Measurements from ENCODE around the gene CD4.
"Not testable (repeated sequence)": the region's sequence is repeated elsewhere in the genome, so short reads cannot be mapped to it uniquely, and the experiment has no call there.

CD4 gene

DNA sequence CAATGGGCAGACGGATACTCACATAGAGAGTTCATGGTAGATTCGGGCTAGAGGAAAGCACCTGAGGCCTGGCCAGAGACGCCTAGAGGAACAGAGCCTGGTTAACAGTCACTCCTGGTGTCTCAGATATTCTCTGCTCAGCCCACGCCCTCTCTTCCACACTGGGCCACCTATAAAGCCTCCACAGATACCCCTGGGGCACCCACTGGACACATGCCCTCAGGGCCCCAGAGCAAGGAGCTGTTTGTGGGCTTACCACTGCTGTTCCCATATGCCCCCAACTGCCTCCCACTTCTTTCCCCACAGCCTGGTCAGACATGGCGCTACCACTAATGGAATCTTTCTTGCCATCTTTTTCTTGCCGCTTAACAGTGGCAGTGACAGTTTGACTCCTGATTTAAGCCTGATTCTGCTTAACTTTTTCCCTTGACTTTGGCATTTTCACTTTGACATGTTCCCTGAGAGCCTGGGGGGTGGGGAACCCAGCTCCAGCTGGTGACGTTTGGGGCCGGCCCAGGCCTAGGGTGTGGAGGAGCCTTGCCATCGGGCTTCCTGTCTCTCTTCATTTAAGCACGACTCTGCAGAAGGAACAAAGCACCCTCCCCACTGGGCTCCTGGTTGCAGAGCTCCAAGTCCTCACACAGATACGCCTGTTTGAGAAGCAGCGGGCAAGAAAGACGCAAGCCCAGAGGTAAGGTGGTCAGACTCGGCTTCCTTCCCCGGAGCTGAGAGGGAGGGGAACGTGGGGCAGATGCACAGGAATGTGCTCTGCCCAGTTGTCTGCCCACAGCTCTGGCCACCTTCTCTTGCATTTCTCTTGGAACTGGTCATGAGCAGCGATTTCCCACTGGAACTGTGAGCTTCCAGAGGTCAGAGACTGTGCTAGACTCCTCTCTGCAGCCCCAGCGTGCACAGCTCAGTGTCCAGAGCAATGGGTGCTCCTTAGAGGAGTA is at the start of gene CD4:
TSS of gene CD4 (plus strand) at position 557 of the 953 bp plus-strand sequence. CDS start 10,611 bp downstream, outside the sequence.
- Histone ChIP-seq H3K36me3 (ENCODE audit: control insufficient read depth, insufficient read depth, low read length, severe bottlenecking) (no peaks in the 10 kb centered on the region), H3K9ac (ENCODE audit: low read length) (no peak within 1 kb of the TSS), H3K27me3 (replicated peaks; ENCODE audit: control insufficient read depth, insufficient read depth, low read length) (peaks cover 27% of the 10 kb centered on the region), H3K4me3 (ENCODE audit: low read length) (no peak within 1 kb of the TSS), H3K4me1 (ENCODE audit: control insufficient read depth, insufficient read depth, low read length) (no peaks in the 10 kb centered on the region), H3K9me3 (ENCODE audit: control insufficient read depth, low read length) (no peaks in the 10 kb centered on the region)
- no peak for DNase-seq (ENCODE audit: low read depth)

DNA sequence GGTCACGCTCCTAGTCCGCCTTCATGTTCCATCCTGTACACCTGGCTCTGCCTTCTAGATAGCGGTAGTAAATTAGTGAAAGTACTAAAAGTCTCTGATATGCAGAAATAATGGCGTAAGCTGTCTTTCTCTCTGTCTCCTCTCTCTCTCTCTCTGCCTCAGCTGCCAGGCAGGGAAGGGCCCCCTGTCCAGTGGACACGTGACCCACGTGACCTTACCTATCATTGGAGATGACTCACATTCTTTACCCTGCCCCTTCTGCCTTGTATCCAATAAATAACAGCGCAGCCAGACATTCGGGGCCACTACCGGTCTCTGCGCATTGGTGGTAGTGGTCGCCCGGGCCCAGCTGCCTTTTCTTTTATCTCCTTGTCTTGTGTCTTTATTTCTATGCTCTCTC is 47.2 kb upstream of the CD4 start:
- H3K36me3 ChIP-seq (ENCODE audit: control insufficient read depth, insufficient read depth, low read length, severe bottlenecking), result peaks cover 12% of the 10 kb centered on the region
- not testable (repeated sequence) for H3K27me3 ChIP-seq (replicated peaks; ENCODE audit: control insufficient read depth, insufficient read depth, low read length); H3K9ac ChIP-seq (ENCODE audit: low read length); H3K9me3 ChIP-seq (ENCODE audit: control insufficient read depth, low read length); H3K4me3 ChIP-seq (ENCODE audit: low read length); DNase-seq (ENCODE audit: low read depth); H3K4me1 ChIP-seq (ENCODE audit: control insufficient read depth, insufficient read depth, low read length)

DNA sequence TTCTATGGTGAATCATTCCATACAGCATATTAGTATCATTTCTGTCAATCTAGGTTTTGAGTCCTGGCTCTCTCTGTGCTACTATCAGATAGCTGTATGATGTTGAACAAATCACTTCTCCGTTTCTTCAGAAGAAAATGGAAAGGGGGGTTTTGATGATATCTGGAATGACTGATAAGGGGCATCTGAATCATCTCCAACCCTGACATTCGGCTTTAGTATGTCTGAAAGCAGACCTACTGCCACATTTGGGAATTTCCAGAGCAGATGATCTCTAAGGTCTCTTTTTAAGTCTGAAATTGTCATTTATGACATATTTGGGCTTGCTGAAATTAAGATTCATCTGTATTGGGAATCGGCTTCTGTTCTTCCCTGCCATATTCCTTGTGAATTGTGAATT is 46.5 kb upstream of the CD4 start:
- H3K9me3 ChIP-seq (ENCODE audit: control insufficient read depth, low read length), result no peaks in the 10 kb centered on the region
- H3K4me3 ChIP-seq (ENCODE audit: low read length), result no peak overlapping the region
- DNase-seq (ENCODE audit: low read depth), result no peak
- no peaks in the 10 kb centered on the region for H3K27me3 ChIP-seq (replicated peaks; ENCODE audit: control insufficient read depth, insufficient read depth, low read length)
- H3K36me3 ChIP-seq (ENCODE audit: control insufficient read depth, insufficient read depth, low read length, severe bottlenecking), result peaks cover 19% of the 10 kb centered on the region
- H3K4me1 ChIP-seq (ENCODE audit: control insufficient read depth, insufficient read depth, low read length), result peaks cover 6% of the 10 kb centered on the region
- no peak overlapping the region for H3K9ac ChIP-seq (ENCODE audit: low read length)

DNA sequence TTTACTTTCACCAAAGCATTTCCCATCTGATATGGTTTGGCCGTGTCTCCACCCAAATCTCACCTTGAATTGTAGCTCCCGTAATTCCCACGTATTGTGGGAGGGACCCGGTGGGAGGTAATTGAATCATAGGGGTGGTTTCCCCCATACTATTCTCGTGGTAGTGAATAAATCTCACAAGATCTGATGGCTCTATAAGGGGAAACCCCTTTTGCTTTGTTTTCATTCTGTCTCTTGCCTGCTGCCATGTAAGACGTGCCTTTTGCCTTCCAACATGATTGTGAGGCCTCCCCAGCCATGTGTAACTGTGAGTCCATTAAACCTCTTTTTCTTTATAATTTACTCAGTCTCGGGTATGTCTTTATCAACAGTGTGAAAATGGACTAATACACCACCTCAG is 46.0 kb upstream of the CD4 start:
- DNase-seq (ENCODE audit: low read depth); H3K27me3 ChIP-seq (replicated peaks; ENCODE audit: control insufficient read depth, insufficient read depth, low read length); H3K9ac ChIP-seq (ENCODE audit: low read length); H3K4me1 ChIP-seq (ENCODE audit: control insufficient read depth, insufficient read depth, low read length); H3K9me3 ChIP-seq (ENCODE audit: control insufficient read depth, low read length); H3K4me3 ChIP-seq (ENCODE audit: low read length): not testable (repeated sequence)
- H3K36me3 ChIP-seq (ENCODE audit: control insufficient read depth, insufficient read depth, low read length, severe bottlenecking), result peaks cover 24% of the 10 kb centered on the region

DNA sequence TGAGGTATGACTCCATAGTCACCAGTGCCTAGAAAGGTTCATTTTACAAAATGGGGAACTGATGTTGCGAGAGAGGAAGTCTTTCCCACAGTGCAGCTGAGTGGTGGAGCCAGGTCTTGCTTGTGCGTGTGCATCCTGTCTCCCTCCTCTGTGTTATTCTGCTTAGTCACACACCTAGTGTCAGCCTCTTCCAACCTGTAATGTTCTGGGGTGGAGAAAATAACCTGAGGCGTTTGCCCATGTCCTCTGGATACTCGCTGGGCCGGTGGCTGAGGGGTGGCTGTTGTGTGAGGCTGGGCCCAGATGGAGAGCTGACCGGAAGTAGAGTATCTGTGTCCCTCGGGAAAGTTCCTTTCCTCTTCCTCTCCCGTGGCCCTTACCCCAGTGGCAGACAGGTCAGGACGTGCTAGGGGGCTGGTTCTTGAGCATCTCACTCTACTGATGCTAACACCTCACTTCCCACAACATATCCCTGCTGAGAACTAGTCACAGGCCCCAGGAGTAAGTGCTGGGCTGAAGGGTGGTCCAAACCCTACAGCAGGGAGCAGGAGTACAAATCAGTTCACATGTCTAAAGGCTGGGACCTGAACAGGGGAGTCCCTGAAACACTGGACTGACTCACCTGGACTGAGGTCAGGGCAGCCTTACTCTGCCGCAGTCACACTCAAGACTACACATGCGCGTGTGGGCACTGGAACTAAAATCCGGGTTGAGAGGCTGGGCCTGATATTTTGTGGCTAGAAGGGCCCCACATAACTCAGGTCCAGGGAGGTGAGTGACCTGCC is 43.4 kb upstream of the CD4 start:
- Histone ChIP-seq H3K9me3 (ENCODE audit: control insufficient read depth, low read length) (no peaks in the 10 kb centered on the region), H3K4me1 (ENCODE audit: control insufficient read depth, insufficient read depth, low read length) (peaks cover 4% of the 10 kb centered on the region), H3K27me3 (replicated peaks; ENCODE audit: control insufficient read depth, insufficient read depth, low read length) (no peaks in the 10 kb centered on the region), H3K4me3 (ENCODE audit: low read length) (no peak overlapping the region), H3K36me3 (ENCODE audit: control insufficient read depth, insufficient read depth, low read length, severe bottlenecking) (peaks cover 50% of the 10 kb centered on the region), H3K9ac (ENCODE audit: low read length) (peak overlapping the region; percentile 8)
- DNase-seq (ENCODE audit: low read depth), result no peak

DNA sequence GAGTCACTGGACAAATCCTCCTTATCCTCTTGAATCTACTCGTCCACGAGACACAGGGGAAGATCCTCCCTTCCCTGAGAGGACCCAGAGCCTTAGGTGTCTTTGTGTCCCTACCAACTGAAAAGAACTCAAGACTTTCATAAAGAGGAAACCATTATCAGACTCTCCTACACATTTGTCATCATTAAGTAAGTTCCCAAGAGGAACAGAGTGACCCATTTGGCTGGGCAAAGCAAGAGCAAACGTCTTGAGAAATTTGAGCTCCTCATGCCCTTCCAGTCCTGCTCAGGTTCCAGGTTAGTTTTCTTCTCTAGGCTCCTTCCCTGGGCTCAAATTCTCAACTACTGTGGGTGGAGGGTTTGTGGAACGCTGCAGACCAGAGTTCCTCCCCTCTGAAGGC is 42.1 kb upstream of the CD4 start:
- Histone ChIP-seq H3K4me3 (ENCODE audit: low read length) (no peak overlapping the region), H3K27me3 (replicated peaks; ENCODE audit: control insufficient read depth, insufficient read depth, low read length) (no peaks in the 10 kb centered on the region), H3K9ac (ENCODE audit: low read length) (no peak overlapping the region), H3K36me3 (ENCODE audit: control insufficient read depth, insufficient read depth, low read length, severe bottlenecking) (peaks cover 60% of the 10 kb centered on the region), H3K4me1 (ENCODE audit: control insufficient read depth, insufficient read depth, low read length) (peaks cover 16% of the 10 kb centered on the region), H3K9me3 (ENCODE audit: control insufficient read depth, low read length) (no peaks in the 10 kb centered on the region)
- DNase-seq (ENCODE audit: low read depth), result no peak

DNA sequence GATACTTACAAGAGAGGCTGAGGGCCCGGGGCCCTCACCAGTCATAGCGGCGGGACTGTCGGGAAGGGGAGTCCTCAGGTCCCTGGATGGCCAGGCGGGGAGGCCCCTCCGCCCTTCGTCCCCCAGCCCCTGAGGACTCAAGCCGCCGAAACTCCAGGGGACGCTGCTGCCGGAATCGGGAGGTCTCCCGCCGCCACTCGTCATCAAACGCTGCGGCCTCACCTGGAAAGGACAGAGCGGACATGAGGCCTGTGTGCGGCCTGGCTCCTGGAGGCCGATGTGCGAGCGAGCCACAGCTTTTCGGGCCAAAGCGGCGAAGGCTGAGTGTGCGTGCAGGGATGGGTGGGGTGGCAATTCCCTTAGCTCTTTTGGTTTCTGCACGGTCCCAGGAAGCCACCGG is 40.6 kb upstream of the CD4 start:
- DNase-seq (ENCODE audit: low read depth), result no peak
- Histone ChIP-seq H3K9me3 (ENCODE audit: control insufficient read depth, low read length) (no peaks in the 10 kb centered on the region), H3K27me3 (replicated peaks; ENCODE audit: control insufficient read depth, insufficient read depth, low read length) (no peaks in the 10 kb centered on the region), H3K4me3 (ENCODE audit: low read length) (no peak overlapping the region), H3K4me1 (ENCODE audit: control insufficient read depth, insufficient read depth, low read length) (peaks cover 18% of the 10 kb centered on the region), H3K36me3 (ENCODE audit: control insufficient read depth, insufficient read depth, low read length, severe bottlenecking) (peaks cover 60% of the 10 kb centered on the region), H3K9ac (ENCODE audit: low read length) (no peak overlapping the region)

DNA sequence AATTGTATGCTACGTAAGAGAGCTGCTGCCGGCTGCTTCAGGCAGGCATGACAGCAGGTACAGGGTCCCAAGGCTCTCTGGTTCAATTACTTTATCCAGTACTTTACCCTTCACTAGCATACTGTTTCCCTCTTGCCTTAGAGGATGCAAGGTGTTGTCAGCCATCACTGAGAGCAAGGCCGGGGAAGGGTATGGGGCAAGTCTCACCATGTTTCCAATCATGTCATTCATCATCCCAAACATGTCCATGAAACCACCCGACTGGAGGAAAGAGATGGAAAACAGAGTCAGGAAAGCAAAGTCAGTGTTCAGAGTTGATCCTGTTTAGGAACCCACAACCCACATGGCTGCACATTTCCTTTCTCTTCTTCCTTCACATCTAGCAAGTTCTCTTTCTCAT is 38.8 kb upstream of the CD4 start:
- Histone ChIP-seq H3K4me1 (ENCODE audit: control insufficient read depth, insufficient read depth, low read length) (peaks cover 27% of the 10 kb centered on the region), H3K9ac (ENCODE audit: low read length) (peak overlapping the region; percentile 98), H3K4me3 (ENCODE audit: low read length) (no peak overlapping the region), H3K27me3 (replicated peaks; ENCODE audit: control insufficient read depth, insufficient read depth, low read length) (no peaks in the 10 kb centered on the region), H3K9me3 (ENCODE audit: control insufficient read depth, low read length) (no peaks in the 10 kb centered on the region), H3K36me3 (ENCODE audit: control insufficient read depth, insufficient read depth, low read length, severe bottlenecking) (peaks cover 60% of the 10 kb centered on the region)
- DNase-seq (ENCODE audit: low read depth), result no peak

DNA sequence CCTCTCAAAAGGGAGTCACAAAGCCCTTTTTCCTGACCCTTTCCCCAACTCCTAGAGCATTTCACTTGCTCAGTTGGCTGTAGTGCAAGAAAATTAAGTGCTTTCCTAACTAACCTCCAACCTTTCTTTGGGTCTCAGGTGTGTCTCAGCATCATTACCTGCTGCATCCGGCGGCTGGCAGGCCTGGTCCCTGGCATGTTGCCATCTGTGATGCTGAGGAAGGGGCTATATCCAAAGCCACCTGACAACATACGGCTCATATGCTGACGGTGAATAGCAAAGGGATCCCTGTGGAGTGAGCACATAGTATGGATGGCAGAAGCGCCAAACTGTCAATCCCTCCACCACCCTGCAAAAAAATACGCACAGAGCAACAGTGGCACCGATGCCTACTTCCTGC is 37.6 kb upstream of the CD4 start:
- H3K9ac ChIP-seq (ENCODE audit: low read length), result peak overlapping the region; percentile 98
- H3K4me3 ChIP-seq (ENCODE audit: low read length), result peak overlapping the region; percentile 89
- peaks cover 51% of the 10 kb centered on the region for H3K36me3 ChIP-seq (ENCODE audit: control insufficient read depth, insufficient read depth, low read length, severe bottlenecking)
- no peak for DNase-seq (ENCODE audit: low read depth)
- H3K27me3 ChIP-seq (replicated peaks; ENCODE audit: control insufficient read depth, insufficient read depth, low read length), result no peaks in the 10 kb centered on the region
- peaks cover 27% of the 10 kb centered on the region for H3K4me1 ChIP-seq (ENCODE audit: control insufficient read depth, insufficient read depth, low read length)
- H3K9me3 ChIP-seq (ENCODE audit: control insufficient read depth, low read length), result no peaks in the 10 kb centered on the region

DNA sequence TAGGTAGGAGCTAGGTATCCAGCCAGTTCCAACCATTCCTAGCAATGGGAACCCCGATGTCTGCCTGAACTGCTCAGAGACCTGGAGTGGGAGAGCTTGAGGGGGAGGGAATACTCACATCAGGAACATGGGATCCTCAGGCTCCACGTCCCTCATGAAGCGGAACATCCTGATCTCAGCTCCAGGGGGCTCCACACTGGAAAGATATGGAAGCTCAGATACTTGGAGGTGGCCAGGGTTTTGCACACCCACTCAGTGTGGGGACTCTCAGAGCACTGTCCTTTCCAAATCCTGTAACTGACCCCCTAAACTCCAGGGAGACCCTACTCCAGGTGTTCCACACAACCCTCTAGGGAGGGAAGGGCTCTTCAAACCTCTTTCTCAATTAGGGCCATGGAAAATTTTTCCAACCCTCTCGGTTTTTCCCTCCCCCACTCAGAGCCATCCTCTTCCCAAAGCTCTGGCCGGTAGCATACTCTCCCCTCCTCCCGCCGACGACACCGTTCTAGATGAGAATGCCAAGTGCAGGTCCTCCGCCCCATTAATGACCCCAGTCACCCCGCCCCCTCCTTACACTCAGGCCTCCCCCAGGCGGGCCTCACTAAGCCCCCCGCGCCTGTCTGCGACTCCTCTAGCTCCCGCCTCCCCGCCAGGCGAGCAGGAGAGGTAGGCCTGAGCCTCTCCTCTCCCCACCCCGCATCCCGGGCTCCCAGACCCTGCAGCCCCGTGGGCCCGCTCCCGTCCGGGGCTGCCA is 37.0 kb upstream of the CD4 start:
- Histone ChIP-seq H3K9me3 (ENCODE audit: control insufficient read depth, low read length) (no peaks in the 10 kb centered on the region), H3K27me3 (replicated peaks; ENCODE audit: control insufficient read depth, insufficient read depth, low read length) (no peaks in the 10 kb centered on the region), H3K9ac (ENCODE audit: low read length) (peak overlapping the region; percentile 98), H3K4me1 (ENCODE audit: control insufficient read depth, insufficient read depth, low read length) (peaks cover 27% of the 10 kb centered on the region), H3K4me3 (ENCODE audit: low read length) (peak overlapping the region; percentile 89), H3K36me3 (ENCODE audit: control insufficient read depth, insufficient read depth, low read length, severe bottlenecking) (peaks cover 45% of the 10 kb centered on the region)
- DNase-seq (ENCODE audit: low read depth), result peak; percentile 72

Data from adipocyte (in vitro differentiated cells).